ENCODE measurements around the gene FBN1.

Gene FBN1

DNA sequence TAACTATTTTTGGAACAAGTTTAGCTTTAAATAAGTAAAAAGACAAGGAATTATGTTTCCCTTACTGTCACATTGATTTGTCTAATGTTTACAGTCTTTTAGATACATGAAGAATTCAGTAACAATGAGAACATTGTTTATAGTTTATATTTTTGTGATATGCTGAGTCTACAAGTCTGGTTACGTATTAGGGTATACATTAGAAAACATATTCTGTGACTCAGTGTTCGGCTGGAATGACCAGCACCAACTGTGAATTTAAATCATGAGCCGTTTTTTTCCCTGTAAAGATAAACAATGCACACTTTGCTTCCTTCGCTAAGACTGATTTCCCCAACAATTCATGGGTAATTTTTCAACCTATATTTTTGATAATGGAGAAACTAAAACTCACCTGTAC lies 182.8 kb downstream of the FBN1 start:
- DNase-seq, result no peak

DNA sequence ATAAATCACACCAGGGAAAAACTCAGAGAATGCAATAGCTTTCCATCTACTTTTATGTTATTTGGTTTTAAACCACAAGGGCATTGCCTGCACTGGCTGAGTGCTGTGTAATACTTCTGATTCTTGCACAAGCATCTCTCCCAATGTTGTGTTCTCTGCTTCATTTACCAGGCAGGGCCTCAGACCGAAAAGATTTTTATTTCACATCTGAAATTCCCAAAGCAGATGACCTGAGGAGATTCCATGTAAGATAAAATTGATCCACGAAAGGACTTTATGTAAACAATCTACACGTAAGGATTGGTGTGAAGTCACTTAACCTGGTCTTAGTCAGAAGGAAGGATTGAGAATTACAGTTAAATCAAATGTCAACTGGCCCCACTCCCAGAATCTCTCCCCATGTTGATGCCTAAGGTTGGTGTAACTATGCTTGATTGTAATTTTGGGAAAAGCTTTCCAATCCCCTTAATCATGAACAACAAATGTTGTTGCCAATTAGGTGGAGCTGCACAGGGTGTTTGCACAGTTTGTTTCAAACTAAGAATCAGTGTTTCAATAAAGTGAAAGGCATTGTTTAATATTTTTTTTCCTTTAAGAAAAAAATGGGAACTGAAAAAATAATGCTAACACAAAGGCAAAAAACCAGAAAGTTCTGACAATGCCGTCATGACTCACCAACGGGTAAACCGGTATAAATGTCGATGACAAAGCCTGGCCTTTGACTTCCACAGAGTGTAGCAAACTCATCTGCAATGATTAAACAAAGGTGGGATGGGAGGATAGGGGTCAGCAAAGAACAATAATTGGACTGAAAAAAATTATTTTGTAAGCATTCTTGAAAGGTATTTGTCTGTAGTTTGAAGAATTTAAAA lies 185.7 kb downstream of the FBN1 start:
- DNase-seq, result no peak

DNA sequence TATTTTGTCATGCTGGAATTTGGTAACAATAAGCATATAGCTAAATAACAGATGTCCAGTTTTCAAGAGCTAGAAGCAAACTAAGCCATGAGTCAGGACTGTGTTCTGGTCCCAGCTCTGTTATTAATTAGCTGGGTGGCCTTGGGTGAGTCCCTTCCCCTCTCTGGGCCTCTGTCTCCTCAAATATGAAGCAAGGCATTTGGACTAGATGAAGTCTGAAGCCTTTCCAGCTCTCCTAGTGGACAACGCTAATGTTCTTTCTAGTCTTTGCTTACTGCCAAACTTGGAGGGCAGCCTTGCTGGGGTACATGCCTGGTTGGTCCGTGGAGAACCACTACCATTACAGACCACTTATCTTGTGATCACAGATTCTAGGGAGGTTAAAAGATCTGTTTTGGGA lies 186.6 kb downstream of the FBN1 start:
- no peak for DNase-seq

GRCh38 chr15:48456134-48456533 lies 189.4 kb downstream of the FBN1 start:
- no peak for DNase-seq

GRCh38 chr15:48451736-48452135 lies 193.8 kb downstream of the FBN1 start:
- no peak for DNase-seq

DNA sequence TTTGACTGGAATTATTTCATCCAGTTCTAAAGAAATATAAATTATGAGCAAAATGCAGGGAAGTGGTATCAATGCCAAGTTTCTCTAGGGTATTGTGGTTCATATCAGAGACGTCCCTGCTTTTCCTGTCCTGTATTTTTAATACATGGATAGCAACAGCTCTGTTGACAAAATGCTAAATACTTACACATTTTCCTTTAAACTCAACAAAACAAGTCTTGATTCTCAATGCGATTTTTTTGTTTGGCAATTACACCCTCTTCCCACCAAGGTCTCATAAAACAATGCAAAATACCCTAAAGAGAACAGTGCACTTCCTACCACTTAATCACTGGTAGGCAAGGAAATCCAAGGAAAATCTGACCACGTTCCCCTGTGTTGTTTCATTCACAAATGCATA lies 194.3 kb downstream of the FBN1 start:
- no peak for DNase-seq

- no peak for DNase-seq
Measured at GRCh38 chr15:48449734-48450133, 195.8 kb downstream of the FBN1 start.

- DNase-seq, result no peak
Measured at GRCh38 chr15:48447657-48448056, 197.9 kb downstream of the FBN1 start.

- DNase-seq, result no peak
Measured at GRCh38 chr15:48447058-48447457, 198.5 kb downstream of the FBN1 start.

- no peak for DNase-seq
Measured at GRCh38 chr15:48442011-48442410, 203.5 kb downstream of the FBN1 start.

DNA sequence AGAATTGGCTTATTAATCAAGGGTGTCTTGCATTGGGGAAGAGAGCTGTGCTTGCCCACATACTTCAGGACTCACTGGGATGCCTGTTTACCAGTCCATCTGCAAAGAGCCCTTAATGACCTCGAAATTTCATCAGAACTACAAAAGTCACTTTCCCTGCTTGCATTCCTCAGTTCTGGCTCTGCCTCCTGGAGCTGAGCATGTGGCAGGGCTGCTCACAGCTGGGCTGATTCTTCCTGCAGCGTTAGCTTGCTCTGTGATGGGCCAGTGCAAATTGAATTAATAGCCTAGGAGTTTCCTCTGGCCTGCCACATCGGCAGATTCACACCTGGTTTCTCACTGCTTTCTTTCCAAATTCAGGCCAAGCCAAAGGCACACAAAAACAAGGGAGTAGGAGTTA lies 205.4 kb downstream of the FBN1 start:
- DNase-seq, result no peak

- DNase-seq, result no peak
Measured at GRCh38 chr15:48437178-48437577, 208.3 kb downstream of the FBN1 start.

GRCh38 chr15:48435321-48435720 lies 210.2 kb downstream of the FBN1 start:
- no peak for DNase-seq

GRCh38 chr15:48433226-48433886 lies 212.2 kb downstream of the FBN1 start:
- DNase-seq, result no peak

DNA sequence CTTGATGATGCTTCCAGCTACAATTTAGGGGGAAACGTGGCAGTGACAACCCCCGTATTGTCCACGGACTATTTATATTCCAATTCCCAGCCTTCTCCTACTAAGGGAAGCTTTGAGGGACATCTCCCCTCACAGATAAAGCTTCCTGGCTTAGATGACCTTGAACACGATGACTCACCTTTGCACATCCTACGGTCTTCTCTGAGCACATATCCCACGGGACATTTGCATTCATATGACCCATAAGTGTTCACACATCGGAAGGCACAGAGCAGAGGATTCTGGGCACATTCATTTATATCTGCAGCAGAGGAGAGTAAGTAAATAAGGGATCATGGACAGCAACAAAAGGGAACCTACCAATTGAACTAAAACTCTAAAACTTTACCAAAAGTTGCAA lies 212.8 kb downstream of the FBN1 start:
- DNase-seq, result no peak

GRCh38 chr15:48427960-48428547 lies 217.5 kb downstream of the FBN1 start:
- no peak for DNase-seq

- no peak for DNase-seq
Measured at GRCh38 chr15:48427479-48427878, 218.0 kb downstream of the FBN1 start.

DNA sequence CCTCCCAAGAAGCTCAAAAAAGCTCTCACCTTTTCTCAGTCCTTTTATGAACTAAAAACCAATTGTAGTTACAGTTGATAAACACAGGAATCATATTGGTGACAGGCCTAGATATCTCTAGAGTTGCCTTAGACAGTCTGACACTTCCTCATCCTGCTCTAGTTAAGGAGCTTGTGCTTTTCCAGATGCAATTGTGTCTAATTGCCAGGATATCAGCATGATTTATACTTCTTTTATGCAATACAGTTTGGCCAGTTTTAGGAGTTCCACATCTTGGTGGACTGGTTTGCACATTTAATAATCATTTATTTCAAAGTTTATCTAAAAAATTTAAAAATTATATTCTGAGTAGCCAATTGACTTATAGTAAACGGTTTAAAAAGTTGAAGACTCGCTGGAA lies 218.6 kb downstream of the FBN1 start:
- no peak for DNase-seq

GRCh38 chr15:48426044-48426443 lies 219.5 kb downstream of the FBN1 start:
- DNase-seq, result no peak

- DNase-seq, result no peak
Measured at GRCh38 chr15:48425051-48425450, 220.5 kb downstream of the FBN1 start.

DNA sequence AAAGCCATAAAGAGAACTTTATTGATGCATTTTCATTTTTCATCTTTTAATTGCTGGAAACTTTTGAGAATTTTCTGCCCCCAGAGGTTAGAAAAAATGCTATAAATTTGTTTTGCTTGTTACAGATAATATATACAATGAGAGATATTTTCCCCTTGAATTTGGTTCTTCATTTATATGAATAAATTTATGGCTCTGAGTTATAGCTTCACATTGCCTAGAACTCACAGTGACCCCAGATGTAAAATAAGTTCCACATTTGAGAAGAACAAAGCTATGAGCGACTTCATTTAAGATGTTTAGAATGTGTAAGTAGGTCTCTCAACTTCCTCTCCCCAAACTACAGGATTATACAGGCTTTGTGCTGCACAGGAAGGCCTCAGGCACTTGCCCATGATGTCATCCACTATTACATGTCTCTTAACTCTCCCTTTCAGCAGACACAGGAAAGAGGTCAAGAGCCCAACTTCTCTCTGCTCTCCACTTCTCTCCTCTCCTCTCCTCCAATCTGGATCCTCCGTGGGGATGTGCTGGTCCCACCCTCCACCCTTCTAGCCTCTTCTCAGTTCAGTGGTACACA lies 221.5 kb downstream of the FBN1 start:
- DNase-seq, result peak; percentile 60 to 67

DNA sequence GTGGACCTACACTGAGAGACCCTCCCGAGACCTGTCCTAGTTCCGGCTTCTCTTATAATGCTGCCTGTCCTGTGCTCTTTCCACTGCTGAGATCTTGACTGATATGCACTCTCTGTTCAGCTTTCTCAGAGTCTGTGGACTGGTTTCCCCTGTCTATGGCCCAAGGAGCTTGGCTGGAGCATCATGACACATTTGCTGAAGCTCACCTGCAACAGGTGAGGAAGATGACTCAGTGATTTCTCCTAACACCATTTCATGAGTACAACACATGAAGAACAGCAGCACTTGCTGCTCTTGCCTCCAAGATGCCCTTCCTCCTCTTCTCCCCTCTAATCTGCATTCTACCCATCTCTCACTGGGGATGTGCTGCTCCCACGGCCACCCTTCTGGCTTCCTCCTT lies 222.2 kb downstream of the FBN1 start:
- no peak for DNase-seq

- no peak for DNase-seq
Measured at GRCh38 chr15:48422401-48422800, 223.1 kb downstream of the FBN1 start.

DNA sequence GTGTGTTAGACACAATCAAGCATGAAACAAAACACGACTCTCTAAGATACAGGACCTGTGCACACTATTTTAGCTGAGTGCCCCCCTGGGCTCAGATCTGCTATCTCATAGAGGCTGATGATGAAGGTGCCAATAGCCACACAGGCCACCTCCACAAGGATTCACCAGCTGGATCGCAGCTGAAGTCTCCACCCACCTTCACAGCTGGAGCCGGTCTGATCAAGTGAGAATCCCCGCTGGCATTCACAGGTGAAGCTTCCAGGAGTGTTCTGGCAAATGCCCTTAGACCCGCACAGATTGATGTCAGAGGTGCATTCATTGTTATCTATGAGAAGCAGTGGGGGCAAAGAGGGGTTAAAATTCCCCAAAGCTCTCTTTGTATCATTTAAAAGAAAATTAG lies 224.1 kb downstream of the FBN1 start:
- no peak for DNase-seq

Measured in AML-193 (cell line).